GM18519 (cell line): Measurements from ENCODE around the gene DPYSL3.

Source experiments
- ATAC-seq: cut with Tn5 transposase; IDR thresholded peaks from one replicate; pipeline ENCODE4 v1.9.1; 2021; ENCODE audit warnings: mild to moderate bottlenecking, moderate library complexity; ENCODE audit not compliant: unreplicated experiment, low FRiP score

The DPYSL3 gene

GRCh38 chr5:147410496-147411358 lies 99.1 kb downstream of the DPYSL3 start:
- no peak for ATAC-seq

DNA sequence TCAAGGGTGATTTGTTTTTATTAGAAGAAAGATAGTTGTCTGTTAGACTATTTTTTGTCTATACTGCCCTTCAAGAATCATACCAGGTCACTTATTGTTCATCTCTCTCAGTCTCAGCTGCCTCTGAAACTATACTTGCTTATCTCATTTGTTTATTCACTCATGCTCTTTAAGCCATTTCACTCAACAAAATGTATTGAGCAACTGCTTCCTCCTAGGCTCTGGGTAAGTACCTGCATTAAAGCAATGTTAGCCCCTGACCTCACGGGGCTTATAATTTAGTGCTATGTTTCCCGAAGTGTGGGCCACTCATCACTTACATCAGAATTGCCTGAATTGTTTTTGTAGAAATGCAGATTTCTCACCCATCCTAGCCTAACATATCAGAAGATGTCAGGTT lies 100.9 kb downstream of the DPYSL3 start:
- ATAC-seq: no peak

DNA sequence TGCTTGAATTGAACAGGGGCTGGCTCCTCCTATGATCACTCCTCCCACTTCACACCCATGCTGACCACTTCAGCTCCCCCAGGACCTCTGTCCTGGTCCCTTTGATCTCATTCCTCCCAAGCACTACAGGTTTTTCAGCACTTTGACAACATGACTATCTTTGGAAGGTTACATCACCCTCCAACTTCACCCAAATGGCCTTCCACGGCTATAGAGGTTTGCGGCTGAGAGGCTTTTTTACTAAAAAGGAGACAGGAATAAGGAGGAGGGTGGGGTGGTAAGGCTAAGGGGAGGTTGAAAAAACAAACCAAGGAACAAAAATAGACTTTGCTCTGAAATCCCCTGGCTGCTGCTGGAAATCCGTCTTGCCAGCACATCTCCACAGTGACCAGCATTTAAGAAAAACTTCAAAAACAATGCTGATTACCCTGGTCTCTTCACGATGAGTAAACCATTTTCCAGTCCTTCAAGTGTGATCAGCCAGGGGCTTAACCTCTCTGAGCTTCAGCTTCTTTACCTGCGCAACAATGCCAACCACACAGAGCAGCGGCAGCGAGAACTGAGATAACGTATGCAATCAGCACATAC lies 102.7 kb downstream of the DPYSL3 start:
- no peak for ATAC-seq

GRCh38 chr5:147406636-147407035 lies 103.2 kb downstream of the DPYSL3 start:
- no peak for ATAC-seq

DNA sequence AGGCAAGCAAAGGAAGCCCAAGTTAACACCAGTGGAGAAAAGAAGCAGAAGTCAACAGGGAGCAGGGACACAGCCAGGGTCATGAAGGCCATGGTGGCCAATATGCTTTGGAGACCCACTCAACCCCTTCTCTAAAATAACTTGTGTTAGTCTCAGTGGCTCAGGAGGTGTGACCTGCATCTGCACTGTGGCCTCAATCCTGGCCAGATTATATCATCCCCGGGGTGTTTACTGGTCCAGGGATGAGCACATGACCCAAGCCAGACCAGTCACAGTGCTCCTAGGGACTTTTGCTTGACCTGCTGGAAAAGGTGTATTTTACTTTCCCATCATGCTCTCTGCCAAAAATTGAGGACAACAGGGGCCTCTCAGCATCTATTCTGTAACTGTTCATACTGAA lies 105.2 kb downstream of the DPYSL3 start:
- no peak for ATAC-seq

- ATAC-seq: peak; percentile 88
These were observed 105.9 kb downstream of the DPYSL3 start for GRCh38 chr5:147403651-147404640.

GRCh38 chr5:147400881-147401280 lies 109.0 kb downstream of the DPYSL3 start:
- no peak for ATAC-seq

DNA sequence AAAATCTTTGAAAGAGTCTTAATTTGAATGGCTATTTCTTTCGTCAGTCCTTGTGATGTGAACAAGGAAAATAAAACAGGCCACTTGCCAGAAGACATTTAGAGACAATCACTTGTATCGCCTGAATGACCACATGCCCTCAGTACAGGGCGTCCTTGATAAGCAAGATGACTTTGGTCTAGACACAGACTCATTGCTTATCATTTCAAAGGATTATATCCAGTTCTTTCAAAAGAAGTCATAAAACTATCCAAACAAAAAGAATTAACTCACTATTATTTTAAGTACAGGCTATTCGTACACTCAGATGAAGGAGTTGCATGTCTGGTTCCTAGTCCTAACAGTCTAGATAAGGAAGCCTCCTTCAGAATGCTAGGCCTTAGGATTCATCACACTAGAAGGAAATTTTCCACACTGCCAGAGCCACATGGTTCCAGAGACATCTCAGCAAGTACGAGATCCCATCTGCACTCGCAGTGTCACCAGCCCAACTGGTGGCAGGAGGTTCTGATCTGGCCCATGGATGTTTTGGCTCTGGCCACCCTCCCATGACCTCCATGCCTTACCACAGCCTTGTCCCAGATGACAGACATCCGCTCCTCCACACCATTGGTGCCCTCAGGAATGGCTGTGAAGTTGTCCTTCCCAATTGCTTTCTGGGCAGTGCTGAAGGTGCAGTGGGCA lies 109.6 kb downstream of the DPYSL3 start:
- no peak for ATAC-seq

GRCh38 chr5:147398860-147399259 lies 111.0 kb downstream of the DPYSL3 start:
- ATAC-seq: no peak

- ATAC-seq: no peak
These were observed 112.3 kb downstream of the DPYSL3 start for GRCh38 chr5:147397616-147398015.

GRCh38 chr5:147396070-147396823 lies 113.6 kb downstream of the DPYSL3 start:
- ATAC-seq: no peak

DNA sequence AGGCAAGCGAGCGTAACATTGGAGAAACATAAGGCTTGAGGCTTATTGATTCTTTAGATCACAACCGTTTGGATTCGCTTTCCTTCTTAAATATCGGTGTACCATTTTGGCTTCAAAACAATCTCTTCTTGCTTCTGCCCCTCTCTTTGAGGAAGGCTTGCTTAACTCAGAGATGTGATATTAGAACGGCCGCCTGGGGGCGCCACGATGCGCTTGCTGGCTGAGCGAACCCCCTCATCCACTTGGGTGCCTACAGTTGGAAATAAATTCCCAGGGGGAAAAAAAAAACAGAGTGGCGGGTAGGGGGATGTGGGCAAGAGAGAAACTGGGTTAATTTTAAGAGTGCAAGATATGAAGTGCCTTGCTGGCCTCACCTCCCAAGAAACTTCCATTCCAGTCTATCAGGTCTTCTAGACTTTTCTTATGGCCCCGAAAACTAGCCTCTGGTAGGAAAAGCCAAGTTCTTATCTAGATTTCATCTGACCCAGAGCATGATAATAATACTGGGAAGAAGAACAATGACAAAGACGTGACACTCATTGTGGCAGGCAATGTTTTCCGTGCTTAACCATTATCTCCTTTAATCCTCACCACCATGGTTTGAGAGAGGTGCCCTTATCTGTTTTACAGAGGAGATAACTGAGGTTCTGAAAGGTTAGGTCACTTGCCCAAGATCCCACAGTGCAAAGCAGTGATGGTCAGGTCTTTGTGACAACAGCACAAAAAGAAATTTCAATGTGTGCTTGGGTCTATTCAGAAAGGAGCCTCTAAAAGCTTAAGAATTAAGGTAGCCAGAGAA lies 115.8 kb downstream of the DPYSL3 start:
- ATAC-seq: no peak

GRCh38 chr5:147391781-147392180 lies 118.1 kb downstream of the DPYSL3 start:
- peak; percentile 98 for ATAC-seq

DNA sequence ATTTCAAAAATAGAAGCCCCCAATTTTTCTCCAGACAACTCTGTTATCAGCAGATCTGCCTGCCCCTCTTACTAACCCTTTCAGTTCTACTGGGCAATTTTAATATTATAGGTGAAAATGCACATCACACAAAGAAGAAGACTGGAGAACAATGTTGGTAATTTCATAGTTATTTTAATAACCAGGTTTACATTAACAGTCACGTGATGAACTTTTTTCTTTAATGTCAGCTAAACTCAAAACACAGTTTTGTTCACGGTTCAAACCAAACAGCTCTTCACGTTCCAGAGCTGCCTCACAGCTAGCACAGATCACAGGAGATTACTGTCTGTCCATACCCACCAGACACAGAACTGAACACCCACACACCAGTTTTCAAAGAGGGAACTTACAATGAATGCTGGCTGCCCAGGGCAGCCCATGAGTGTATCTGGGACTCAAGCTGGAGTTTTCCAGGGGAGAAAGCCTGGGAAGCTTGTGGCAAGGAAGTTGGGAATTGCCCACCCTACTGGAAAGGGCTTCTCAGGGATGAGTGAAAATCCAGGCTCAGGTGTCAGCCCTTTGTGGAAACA lies 119.1 kb downstream of the DPYSL3 start:
- ATAC-seq: no peak

- no peak for ATAC-seq
These were observed 121.4 kb downstream of the DPYSL3 start for GRCh38 chr5:147388184-147389108.

GRCh38 chr5:147387109-147387508 lies 122.8 kb downstream of the DPYSL3 start:
- ATAC-seq: no peak
